Astrocyte (in vitro differentiated cells and primary cell): ENCODE data around the gene PIP4K2C.

ENCODE experiments used
- CTCF ChIP-seq: IDR thresholded peaks from 2 replicates; pipeline ENCODE4 v1.5.1; 2011; ENCODE audit warnings: low read depth, mild to moderate bottlenecking, inconsistent platforms, low read length, moderate library complexity; ENCODE audit not compliant: insufficient read depth
- EZH2 ChIP-seq: IDR thresholded peaks from 2 replicates; pipeline ENCODE4 v1.6.1; 2012; ENCODE audit warnings: mild to moderate bottlenecking, low read length, inconsistent platforms; ENCODE audit not compliant: insufficient read depth

DNA sequence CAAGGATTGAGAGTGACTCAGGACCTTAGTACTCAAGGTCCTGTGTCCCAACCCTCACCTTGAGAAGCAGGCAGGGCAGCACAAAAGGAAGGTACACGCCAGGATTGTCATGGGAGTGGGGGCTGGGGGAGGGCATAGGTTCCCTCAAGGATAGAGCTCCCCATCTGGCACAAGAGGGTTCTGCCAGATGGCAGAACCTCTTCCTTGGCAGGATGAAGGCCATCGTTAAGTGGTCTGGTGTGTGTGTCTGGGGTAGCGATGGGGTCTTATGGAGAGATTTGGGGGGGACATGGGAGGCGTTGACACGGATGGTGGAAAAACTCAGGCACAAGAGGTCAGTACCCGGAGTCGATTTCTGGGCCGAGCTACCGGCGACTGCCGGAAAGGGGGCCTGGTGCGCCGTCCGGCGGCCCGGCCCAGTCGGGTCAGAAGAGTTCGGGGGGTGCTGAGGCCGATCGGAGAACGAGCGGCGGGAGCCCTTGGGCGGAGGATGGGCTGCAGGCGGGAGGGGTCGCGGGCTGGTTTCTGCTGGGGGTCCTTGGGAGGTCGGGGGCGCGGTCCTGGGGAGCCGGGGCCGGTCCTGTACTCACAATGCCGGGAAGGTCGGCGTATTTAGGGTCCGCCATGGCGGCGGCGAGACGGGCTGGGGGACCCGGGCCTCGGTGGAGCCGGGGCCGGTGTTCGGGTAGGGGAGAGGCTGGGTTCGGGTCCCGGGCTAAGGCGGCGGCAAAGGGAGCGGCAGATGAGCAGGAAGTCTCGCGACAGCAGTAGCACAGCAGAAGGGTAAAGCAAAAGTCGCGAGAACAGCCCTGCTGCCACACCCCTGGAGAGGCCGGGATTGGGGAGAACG lies 44.3 kb upstream of the PIP4K2C start, which contains the start of gene DCTN2:
- TF ChIP-seq CTCF (no peak), EZH2 (no peak)
